T-helper 17 cell (primary cell): ENCODE results near the gene YJEFN3. TPM values are rescaled to one million over a fixed set of nuclear protein-coding genes. Genes with fewer than 3 reads are reported as not detected.

Experiments
- ATAC-seq: fragments of 150-1000 bp; cut with Tn5 transposase; 2 replicates; pipeline ENCODE4 v1.10.0; 2021; ENCODE audit warnings: mild to moderate bottlenecking, moderate library complexity
- DNase-seq, 3 donors: peaks; one replicate each; pipeline versions ENCODE4 v3.0.0 to v3.0.0-alpha.2; 2020 to 2021
- H3K9me3 ChIP-seq: one replicate; pipeline ENCODE4 v1.7.0; 2013; ENCODE audit warnings: low read length, mild to moderate bottlenecking; ENCODE audit not compliant: control insufficient read depth, poor library complexity, severe bottlenecking
- H3K27ac Mint-ChIP-seq: one replicate; pipeline ENCODE4 v1.8.0; 2022; ENCODE audit warnings: mild to moderate bottlenecking, moderate library complexity, mixed read lengths
- H3K27me3 Mint-ChIP-seq: one replicate; pipeline ENCODE4 v1.8.0; 2022; ENCODE audit warnings: mixed read lengths
- H3K36me3 Mint-ChIP-seq: one replicate; pipeline ENCODE4 v1.8.0; 2022; ENCODE audit warnings: low read depth, mixed read lengths
- H3K4me1 Mint-ChIP-seq: one replicate; pipeline ENCODE4 v1.8.0; 2022; ENCODE audit warnings: mild to moderate bottlenecking, mixed read lengths
- H3K4me3 Mint-ChIP-seq: one replicate; pipeline ENCODE4 v1.8.0; 2022; ENCODE audit warnings: mild to moderate bottlenecking, moderate library complexity, mixed read lengths
- total RNA-seq, 4 donors: library from RNA in 2 of 4; stranded (reverse) in 2 of 4; gene quantifications; one replicate each; pipeline ENCODE4 v1.2.3 and lab custom pipeline; 2022 to 2026

The YJEFN3 gene
- total RNA-seq, 2 donors from 2014 or later, result 3.0 to 6.1 TPM

DNA sequence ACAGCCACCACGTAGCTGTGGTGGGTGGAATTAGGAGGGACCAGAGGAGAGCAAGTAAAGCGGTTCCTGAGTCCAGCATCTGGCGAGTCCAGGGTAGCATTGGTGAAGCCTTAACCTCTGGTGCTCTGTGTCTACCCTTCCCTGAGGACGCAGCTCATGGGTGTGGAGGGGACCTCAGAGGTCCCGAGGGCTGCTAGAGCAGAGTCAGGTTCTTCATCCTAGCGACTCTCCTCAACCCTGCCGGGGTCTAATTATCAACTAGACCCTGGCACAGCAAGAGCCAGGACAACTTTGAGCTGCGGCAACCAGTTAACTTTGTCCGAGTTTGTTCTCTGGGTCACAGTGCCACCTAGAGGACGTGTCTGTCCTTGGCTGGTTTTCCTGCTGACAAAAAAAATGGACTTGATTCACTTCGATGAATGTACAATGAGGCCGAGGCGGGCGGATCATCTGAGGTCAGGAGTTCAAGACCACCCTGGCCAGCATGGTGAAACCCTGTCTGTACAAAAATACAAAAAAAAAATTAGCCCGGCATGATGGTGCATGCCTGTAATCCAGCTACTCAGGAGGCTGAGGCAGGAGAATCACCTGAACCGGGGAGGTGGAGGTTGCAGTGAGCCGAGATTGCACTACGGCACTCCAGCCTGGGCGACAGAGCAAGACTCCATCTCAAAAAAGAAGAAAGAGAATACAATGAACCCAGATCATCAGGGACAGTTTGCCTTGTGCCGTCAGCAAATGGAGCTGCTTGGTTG lies 38.3 kb upstream of the YJEFN3 start:
- DNase-seq (peak; percentile 56 to 74 (median 64)), ATAC-seq (peak; percentile 38)
- H3K4me3 Mint-ChIP-seq, result peak overlapping the region; percentile 80
- H3K36me3 Mint-ChIP-seq, result peaks cover 2% of the 10 kb centered on the region
- H3K9me3 ChIP-seq, result no peaks in the 10 kb centered on the region
- peak overlapping the region; percentile 99 for H3K27ac Mint-ChIP-seq
- H3K4me1 Mint-ChIP-seq, result peaks cover 33% of the 10 kb centered on the region
- H3K27me3 Mint-ChIP-seq, result no peaks in the 10 kb centered on the region

DNA sequence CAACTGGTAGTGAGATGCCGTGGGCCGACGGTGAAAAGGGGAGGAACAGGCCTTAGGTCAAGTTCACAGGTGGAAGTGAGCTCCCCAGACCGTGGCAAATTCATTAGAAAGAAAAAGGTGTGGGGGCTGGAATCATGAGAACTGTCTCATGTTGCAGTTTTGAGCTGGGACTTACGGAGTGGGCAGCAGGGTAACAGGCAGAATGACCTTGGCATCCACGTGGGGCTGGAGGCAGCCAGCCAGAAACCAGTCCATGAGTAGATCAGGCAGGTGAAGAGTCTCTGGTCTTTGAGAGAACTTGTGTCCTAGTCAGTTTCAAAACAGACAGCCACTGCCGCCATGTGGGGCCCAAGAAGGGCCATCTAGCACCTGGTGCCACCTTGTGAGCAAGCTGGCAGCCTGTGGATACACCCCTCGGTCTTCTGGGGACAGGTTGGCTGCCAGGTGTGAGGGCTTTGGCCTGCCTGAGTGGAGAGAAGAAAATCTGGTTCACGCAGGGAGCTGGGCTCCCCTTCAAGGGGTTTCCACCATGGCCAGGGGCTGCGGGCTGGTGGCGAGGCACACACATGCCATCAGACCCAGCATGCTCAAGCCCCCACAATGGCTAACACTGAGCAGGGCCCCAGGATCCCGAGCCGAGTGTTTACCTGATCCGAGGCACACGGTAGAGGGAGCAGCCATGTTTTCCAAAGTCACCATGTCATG lies 37.2 kb upstream of the YJEFN3 start:
- ATAC-seq (no peak), DNase-seq (no peak)
- peaks cover 31% of the 10 kb centered on the region for H3K4me1 Mint-ChIP-seq
- peak overlapping the region; percentile 99 for H3K27ac Mint-ChIP-seq
- H3K4me3 Mint-ChIP-seq, result peak overlapping the region; percentile 15
- H3K36me3 Mint-ChIP-seq, result peaks cover 2% of the 10 kb centered on the region
- H3K9me3 ChIP-seq, result no peaks in the 10 kb centered on the region
- no peaks in the 10 kb centered on the region for H3K27me3 Mint-ChIP-seq

DNA sequence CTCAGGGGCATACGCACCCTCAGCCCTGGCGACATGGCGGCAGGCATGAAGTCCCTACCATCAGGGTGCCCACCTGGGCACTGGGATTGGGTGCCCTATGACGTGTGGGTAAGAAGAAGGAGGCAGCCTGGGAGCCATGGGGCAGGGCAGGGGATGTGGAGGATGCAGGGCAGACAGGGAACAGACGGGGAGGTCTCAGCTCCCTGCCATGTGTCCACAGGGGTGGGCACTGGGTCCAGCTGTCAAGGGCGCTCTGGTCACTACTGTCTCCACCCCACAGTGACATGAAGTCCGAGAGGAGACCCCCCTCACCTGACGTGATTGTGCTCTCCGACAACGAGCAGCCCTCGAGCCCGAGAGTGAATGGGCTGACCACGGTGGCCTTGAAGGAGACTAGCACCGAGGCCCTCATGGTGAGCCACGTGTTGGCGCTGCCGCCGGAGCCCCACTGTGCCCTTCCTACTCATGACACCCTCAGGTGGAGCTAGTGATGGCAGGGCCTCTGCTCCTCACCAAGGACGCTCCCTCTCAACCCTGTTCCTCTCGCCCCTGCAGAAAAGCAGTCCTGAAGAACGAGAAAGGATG lies 36.6 kb upstream of the YJEFN3 start:
- ATAC-seq (no peak), DNase-seq (no peak)
- Mint-ChIP-seq H3K27me3 (no peaks in the 10 kb centered on the region), H3K27ac (no peak overlapping the region), H3K36me3 (peaks cover 2% of the 10 kb centered on the region), H3K4me1 (peaks cover 28% of the 10 kb centered on the region), H3K4me3 (no peak overlapping the region)
- no peaks in the 10 kb centered on the region for H3K9me3 ChIP-seq

DNA sequence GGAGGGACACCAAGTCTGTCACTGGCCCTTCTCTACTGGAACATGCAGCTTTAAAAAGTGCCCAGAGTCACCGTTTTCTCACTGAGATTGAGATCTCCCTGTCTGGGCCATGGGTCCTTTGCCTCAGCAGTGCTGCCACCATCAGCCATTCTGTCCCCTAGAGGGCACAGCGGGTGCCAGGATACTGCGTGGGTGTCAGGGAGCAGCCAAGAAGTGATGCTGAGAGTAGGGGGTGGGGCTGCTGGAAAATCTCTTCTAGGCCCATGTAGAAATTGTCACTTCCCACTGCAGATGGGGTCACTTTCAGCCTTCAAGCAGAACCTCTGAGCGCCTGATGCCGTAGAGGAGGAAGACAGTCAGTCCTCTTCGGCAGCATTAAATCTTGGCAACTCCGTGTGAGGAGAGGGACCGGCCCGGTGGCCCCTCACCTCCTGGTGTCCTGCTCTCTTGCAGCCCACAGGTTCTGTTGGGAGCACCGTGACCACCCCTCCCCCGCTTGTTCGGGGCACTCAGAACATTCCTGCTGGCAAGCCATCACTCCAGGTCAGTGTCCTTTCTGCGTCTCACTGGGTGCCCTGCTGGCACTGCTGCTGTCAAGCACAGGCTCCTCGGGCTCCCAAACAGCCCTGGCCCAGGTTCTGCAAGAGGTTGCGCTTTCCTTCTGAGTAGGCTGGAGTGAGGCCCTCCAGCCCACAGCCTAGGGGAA lies 34.7 kb upstream of the YJEFN3 start:
- Mint-ChIP-seq H3K36me3 (peaks cover 2% of the 10 kb centered on the region), H3K4me1 (peaks cover 16% of the 10 kb centered on the region), H3K4me3 (no peak overlapping the region), H3K27ac (peak overlapping the region; percentile 62), H3K27me3 (no peaks in the 10 kb centered on the region)
- DNase-seq (no peak), ATAC-seq (no peak)
- no peaks in the 10 kb centered on the region for H3K9me3 ChIP-seq

DNA sequence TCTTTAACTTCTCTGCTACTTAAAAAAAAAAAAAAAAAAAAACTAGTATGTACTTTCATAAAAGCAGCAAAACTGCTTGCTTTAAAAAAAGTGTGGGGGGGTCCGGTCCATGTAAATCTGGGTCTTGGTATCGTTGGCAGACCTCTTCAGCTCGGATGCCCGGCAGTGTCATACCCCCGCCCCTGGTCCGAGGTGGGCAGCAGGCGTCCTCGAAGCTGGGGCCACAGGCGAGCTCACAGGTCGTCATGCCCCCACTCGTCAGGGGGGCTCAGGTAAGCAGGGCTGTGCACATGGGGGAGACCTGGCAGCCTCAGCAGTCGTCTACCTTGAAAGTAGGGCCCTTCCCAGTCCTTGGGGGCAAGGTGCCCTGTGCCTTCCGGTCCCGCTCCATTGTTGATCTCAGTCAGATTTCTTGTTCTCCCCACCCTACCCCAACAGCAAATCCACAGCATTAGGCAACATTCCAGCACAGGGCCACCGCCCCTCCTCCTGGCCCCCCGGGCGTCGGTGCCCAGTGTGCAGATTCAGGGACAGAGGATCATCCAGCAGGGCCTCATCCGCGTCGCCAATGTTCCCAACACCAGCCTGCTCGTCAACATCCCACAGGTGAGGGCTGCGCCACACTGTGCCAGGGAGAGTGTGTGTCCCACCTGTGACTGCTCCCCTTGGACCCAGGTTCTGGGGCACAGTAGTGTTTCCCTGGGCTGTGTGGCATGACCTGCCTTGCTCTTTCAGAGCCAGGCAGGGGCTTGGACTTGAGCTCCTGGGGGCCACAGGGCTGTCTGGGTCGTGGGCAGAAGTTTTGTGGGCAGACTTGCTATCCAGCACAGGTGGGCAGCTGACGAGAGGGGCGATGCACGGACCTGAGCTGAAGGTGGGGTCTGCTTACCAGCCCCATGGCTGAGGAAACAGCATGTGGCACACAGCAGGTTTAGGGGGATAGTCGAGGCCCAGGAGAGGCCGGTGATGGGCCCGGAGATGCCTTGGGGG lies 32.8 kb upstream of the YJEFN3 start:
- no peaks in the 10 kb centered on the region for H3K9me3 ChIP-seq
- no peak for ATAC-seq
- no peak for DNase-seq
- Mint-ChIP-seq H3K36me3 (peaks cover 2% of the 10 kb centered on the region), H3K4me3 (no peak overlapping the region), H3K4me1 (no peaks in the 10 kb centered on the region), H3K27ac (peak overlapping the region; percentile 61), H3K27me3 (no peaks in the 10 kb centered on the region)

DNA sequence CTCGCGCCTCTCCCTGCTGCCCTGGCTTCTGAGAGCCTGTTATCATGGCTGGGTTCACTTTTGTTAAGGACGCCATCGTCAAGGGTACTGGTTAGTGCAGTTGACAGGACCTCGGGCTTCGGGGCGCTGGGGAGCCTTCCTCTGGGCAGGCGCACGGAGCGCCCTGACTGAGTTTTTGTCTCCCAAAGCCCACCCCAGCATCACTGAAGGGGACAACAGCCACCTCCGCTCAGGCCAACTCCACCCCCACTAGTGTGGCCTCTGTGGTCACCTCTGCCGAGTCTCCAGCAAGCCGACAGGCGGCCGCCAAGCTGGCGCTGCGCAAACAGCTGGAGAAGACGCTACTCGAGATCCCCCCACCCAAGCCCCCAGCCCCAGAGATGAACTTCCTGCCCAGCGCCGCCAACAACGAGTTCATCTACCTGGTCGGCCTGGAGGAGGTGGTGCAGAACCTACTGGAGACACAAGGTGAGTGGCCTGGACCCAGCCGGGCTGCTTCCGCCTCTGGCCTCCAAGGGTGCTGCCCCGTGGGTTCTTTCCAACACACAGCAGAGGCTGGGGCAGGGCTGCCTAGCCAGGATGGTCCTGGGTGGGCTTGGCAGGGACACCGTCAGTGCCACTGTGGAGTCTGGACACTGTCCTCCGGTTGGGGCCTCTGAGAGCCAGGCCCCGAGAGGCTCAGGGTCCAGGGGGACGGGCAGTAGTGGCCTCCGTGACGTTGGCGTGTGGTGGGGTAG lies 30.3 kb upstream of the YJEFN3 start:
- ATAC-seq (no peak), DNase-seq (no peak)
- Mint-ChIP-seq H3K36me3 (peaks cover 4% of the 10 kb centered on the region), H3K27ac (peak overlapping the region; percentile 29), H3K4me3 (no peak overlapping the region), H3K4me1 (peaks cover 2% of the 10 kb centered on the region), H3K27me3 (no peaks in the 10 kb centered on the region)
- H3K9me3 ChIP-seq, result no peaks in the 10 kb centered on the region

DNA sequence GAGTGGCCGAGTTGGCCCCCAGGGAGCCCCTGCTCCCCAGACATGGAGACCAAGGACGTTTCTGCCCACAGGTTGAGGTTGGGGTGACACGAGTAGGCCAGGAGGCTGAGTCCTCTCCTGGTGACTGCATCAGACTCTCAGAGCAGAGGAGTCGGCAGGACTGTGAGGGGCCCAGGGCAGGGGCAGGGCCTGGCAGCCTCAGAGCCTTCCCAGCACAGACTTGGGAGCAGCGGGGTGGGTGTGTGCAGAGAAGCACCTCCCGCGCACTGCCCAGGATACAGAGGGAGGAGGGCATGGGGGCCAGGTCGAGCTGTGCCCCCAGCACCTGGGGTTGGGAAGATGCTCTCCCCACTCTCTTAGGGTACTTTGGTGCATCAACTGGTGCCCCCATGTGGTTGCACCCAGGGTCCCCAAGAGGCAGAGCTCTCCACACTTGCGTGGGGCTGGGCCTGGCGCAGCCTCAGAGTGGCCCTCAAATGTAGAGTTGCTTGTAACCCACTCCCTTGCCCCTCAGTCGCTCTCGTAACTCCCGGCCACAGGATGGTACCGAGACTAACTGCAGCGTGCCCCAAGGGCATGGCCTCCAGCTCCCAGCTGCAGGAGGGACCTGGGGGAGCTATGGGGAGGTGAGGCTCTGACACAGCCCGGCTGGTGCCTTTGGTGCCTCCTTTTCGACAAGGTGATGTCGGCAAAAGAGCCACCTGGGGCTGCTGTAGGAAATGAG lies 29.3 kb upstream of the YJEFN3 start:
- Mint-ChIP-seq H3K4me1 (peaks cover 2% of the 10 kb centered on the region), H3K4me3 (no peak overlapping the region), H3K27me3 (no peaks in the 10 kb centered on the region), H3K27ac (no peak overlapping the region), H3K36me3 (peaks cover 4% of the 10 kb centered on the region)
- DNase-seq, result no peak
- H3K9me3 ChIP-seq, result no peaks in the 10 kb centered on the region
- no peak for ATAC-seq

DNA sequence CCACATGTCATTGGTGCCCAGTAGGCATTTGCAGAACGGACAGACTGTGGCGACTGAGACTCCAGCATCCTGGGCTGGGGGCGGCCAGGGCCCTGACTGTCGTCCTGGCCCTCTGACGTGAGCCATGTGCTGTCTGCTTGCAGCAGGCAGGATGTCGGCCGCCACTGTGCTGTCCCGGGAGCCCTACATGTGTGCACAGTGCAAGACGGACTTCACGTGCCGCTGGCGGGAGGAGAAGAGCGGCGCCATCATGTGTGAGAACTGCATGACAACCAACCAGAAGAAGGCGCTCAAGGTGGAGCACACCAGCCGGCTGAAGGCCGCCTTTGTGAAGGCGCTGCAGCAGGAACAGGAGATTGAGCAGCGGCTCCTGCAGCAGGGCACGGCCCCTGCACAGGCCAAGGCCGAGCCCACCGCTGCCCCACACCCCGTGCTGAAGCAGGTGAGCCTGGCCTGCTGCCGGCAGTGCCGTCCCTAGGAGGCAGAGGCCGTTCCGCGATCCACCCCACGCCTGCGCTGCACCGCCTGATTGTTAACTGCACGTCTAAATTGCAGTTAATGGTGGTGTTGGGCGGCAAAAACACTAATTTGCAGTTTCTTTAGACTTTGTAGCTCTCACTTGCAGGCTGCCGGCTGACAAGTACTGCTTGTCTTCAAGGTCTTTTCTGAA lies 27.6 kb upstream of the YJEFN3 start:
- Mint-ChIP-seq H3K4me1 (peaks cover 2% of the 10 kb centered on the region), H3K27ac (peak overlapping the region; percentile 16), H3K36me3 (peaks cover 4% of the 10 kb centered on the region), H3K27me3 (no peaks in the 10 kb centered on the region), H3K4me3 (no peak overlapping the region)
- DNase-seq, result no peak
- H3K9me3 ChIP-seq, result no peaks in the 10 kb centered on the region
- ATAC-seq, result no peak

DNA sequence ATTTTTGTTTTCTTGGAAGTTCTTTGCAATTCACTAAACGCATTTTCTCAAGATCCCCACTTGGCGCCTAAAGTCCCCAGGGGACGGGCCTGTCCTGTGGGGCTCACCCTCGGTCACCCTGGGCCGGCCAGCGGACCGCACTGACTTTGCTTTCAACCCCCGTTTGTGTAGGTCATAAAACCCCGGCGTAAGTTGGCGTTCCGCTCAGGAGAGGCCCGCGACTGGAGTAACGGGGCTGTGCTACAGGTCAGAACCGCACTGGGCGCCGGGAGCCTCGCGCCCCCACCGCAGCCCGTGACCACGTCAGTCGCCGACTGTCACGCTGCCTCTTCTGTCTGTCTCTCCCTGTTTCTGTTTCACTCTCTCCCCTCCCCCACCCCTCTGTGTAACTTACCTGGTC lies 26.9 kb upstream of the YJEFN3 start:
- DNase-seq (no peak), ATAC-seq (no peak)
- no peaks in the 10 kb centered on the region for H3K27me3 Mint-ChIP-seq
- no peak overlapping the region for H3K27ac Mint-ChIP-seq
- H3K9me3 ChIP-seq, result no peaks in the 10 kb centered on the region
- peaks cover 4% of the 10 kb centered on the region for H3K36me3 Mint-ChIP-seq
- peaks cover 2% of the 10 kb centered on the region for H3K4me1 Mint-ChIP-seq
- no peak overlapping the region for H3K4me3 Mint-ChIP-seq

DNA sequence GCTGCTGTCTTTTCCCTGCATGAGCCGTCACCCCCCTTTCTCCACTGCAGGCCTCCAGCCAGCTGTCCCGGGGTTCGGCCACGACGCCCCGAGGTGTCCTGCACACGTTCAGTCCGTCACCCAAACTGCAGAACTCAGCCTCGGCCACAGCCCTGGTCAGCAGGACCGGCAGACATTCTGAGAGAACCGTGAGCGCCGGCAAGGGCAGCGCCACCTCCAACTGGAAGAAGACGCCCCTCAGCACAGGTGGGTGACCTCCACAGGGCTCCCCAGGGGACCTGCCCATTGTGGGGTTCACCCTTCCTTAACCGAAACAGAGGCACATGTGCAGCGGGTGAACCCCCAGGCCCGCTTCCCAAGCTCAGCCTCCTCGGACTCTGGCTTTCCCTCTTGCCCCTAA lies 26.4 kb upstream of the YJEFN3 start:
- DNase-seq (no peak), ATAC-seq (no peak)
- Mint-ChIP-seq H3K27ac (no peak overlapping the region), H3K4me3 (no peak overlapping the region), H3K4me1 (peaks cover 2% of the 10 kb centered on the region), H3K36me3 (peaks cover 4% of the 10 kb centered on the region), H3K27me3 (no peaks in the 10 kb centered on the region)
- no peaks in the 10 kb centered on the region for H3K9me3 ChIP-seq
